Medulla oblongata (tissue), 1 donor: Measurements from ENCODE around the gene ABTB2.
"Not testable (repeated sequence)": the region's sequence is repeated elsewhere in the genome, so short reads cannot be mapped to it uniquely, and the experiment has no call there.

ENCODE experiments used
- DNase-seq: peaks from one replicate; pipeline ENCODE4 v3.0.0-alpha.2; 2015; ENCODE audit errors: extremely low spot score

Gene ABTB2

GRCh38 chr11:34239465-34240149 lies 118.2 kb downstream of the ABTB2 start:
- DNase-seq, result no peak

- DNase-seq, result no peak
Measured at GRCh38 chr11:34238966-34239365, 118.8 kb downstream of the ABTB2 start.

GRCh38 chr11:34238533-34238932 lies 119.3 kb downstream of the ABTB2 start:
- DNase-seq, result no peak

GRCh38 chr11:34236572-34236971 lies 121.2 kb downstream of the ABTB2 start:
- DNase-seq, result no peak

- DNase-seq, result no peak
Measured at GRCh38 chr11:34235591-34236071, 122.2 kb downstream of the ABTB2 start.

- no peak for DNase-seq
Measured at GRCh38 chr11:34235189-34235588, 122.6 kb downstream of the ABTB2 start.

- no peak for DNase-seq
Measured at GRCh38 chr11:34234086-34234740, 123.6 kb downstream of the ABTB2 start.

GRCh38 chr11:34233215-34233614 lies 124.6 kb downstream of the ABTB2 start:
- no peak for DNase-seq

GRCh38 chr11:34232807-34233206 lies 125.0 kb downstream of the ABTB2 start:
- DNase-seq, result no peak

- no peak for DNase-seq
Measured at GRCh38 chr11:34226210-34226609, 131.6 kb downstream of the ABTB2 start.

- no peak for DNase-seq
Measured at GRCh38 chr11:34225091-34225490, 132.7 kb downstream of the ABTB2 start.

- DNase-seq, result no peak
Measured at GRCh38 chr11:34224434-34224966, 133.3 kb downstream of the ABTB2 start.

- DNase-seq, result no peak
Measured at GRCh38 chr11:34223907-34224306, 133.9 kb downstream of the ABTB2 start.

- peak; percentile 30 for DNase-seq
Measured at GRCh38 chr11:34223021-34223813, 134.6 kb downstream of the ABTB2 start.

GRCh38 chr11:34222030-34222429 lies 135.8 kb downstream of the ABTB2 start:
- no peak for DNase-seq

GRCh38 chr11:34219941-34220370 lies 137.9 kb downstream of the ABTB2 start:
- DNase-seq, result no peak

GRCh38 chr11:34219279-34219678 lies 138.5 kb downstream of the ABTB2 start:
- DNase-seq, result no peak

- not testable (repeated sequence) for DNase-seq
Measured at GRCh38 chr11:34218756-34219155, 139.1 kb downstream of the ABTB2 start.

GRCh38 chr11:34218067-34218466 lies 139.7 kb downstream of the ABTB2 start:
- DNase-seq, result no peak

GRCh38 chr11:34216706-34217105 lies 141.1 kb downstream of the ABTB2 start:
- DNase-seq, result no peak

GRCh38 chr11:34215806-34216453 lies 141.9 kb downstream of the ABTB2 start:
- no peak for DNase-seq
